Measurements from ENCODE around the gene RAP1GAP.

RAP1GAP gene

DNA sequence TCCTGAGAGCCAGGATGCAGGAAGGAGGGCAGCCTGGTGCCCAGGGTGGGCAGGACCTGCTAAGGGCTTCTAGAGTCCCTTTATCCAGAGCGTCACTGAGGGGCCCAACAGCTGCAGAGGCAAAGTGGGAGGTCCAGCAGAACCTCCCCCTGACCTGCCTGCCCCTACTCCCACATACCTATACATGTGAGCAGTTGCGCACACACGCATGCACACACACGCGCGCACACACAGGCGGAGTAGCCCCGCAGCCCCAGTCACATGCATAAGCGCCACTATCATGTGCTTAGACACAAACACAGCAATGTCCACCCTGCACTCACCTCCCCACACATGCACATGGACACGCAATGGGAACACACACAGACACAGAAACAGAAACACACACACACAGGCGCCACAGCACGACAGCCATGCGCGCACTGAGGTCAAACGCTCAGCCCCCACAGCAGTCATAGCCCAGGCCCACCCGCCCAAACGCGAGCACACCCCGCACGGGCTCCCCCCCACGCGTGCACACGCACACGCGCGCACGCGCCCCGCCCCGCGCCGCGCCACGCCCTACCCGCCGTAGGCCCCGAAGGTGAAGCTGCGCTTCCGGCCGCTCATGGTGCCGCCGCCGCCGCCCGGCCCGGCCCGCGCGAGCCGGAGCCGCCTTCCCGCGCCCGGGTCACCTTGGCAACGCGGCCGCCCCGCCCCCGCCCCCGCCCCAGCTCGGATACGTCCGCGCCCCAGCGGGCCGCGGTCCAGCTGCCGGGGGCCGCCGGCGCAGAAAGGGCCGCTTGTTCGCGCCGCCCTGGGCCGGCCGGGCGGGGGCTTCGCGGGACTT is 17.7 kb downstream of the RAP1GAP start:
- H3K4me2 ChIP-seq (ENCODE audit: low read depth, low read length): no peak overlapping the region

DNA sequence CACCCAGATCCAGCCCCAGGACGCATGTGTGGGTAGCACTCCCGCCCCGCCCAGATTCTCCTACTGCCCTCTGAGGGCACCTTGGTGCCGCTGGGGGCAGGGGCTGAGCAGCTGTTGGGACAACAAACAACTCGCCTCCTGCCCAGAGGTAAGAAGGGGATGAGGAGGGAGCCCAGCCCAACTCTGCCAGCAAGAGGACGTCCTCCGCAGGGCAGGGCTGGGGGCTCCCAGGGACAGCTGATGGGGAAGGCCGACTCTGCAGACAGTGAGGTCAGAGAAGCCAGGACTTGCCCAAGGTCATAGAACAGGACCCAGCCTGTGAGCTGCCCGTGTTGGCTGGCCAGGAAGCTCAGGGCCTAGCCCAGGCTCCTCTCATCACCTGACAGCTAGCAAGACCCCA is 18.8 kb downstream of the RAP1GAP start:
- Histone ChIP-seq H4K20me1 (ENCODE audit: insufficient read depth, low read length) (no peaks in the 10 kb centered on the region), H3K9ac (ENCODE audit: low read length) (no peak overlapping the region), H3K79me2 (ENCODE audit: low read length) (no peaks in the 10 kb centered on the region), H3F3A (ENCODE audit: insufficient read depth, low read length) (no peaks in the 10 kb centered on the region), H3K27me3 (replicated peaks; ENCODE audit: insufficient read depth, low read length) (peaks cover 46% of the 10 kb centered on the region), H2AFZ (ENCODE audit: low read length) (no peak overlapping the region), H3K36me3 (replicated peaks; ENCODE audit: insufficient read depth, low read length) (no peaks in the 10 kb centered on the region), H3K9me2 (replicated peaks; ENCODE audit: insufficient read depth, low read length) (no peaks in the 10 kb centered on the region), H3K27ac (ENCODE audit: low read length) (no peak overlapping the region), H3K9me3 (replicated peaks; ENCODE audit: insufficient read depth, low read length) (no peaks in the 10 kb centered on the region), H3K4me1 (ENCODE audit: low read length) (no peaks in the 10 kb centered on the region), H3K4me3 (ENCODE audit: low read length) (no peak overlapping the region), H3K4me2 (ENCODE audit: low read depth, low read length) (no peak overlapping the region)
- TF ChIP-seq EZH2phosphoT487 (IDR thresholded peaks at IDR 0.05; ENCODE audit: low read length): no peak
- TF ChIP-seq, protein P1, sequence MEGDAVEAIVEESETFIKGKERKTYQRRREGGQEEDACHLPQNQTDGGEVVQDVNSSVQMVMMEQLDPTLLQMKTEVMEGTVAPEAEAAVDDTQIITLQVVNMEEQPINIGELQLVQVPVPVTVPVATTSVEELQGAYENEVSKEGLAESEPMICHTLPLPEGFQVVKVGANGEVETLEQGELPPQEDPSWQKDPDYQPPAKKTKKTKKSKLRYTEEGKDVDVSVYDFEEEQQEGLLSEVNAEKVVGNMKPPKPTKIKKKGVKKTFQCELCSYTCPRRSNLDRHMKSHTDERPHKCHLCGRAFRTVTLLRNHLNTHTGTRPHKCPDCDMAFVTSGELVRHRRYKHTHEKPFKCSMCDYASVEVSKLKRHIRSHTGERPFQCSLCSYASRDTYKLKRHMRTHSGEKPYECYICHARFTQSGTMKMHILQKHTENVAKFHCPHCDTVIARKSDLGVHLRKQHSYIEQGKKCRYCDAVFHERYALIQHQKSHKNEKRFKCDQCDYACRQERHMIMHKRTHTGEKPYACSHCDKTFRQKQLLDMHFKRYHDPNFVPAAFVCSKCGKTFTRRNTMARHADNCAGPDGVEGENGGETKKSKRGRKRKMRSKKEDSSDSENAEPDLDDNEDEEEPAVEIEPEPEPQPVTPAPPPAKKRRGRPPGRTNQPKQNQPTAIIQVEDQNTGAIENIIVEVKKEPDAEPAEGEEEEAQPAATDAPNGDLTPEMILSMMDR (IDR thresholded peaks at IDR 0.05; ENCODE audit: low read length): no peak
- TF ChIP-seq EZH2 (optimal IDR thresholded peaks at IDR 0.05; ENCODE audit: low read depth, low read length): no peak
- no peak for DNase-seq

More for the DNA sequence above, 17.7 kb downstream of the RAP1GAP start:
- Histone ChIP-seq H3K9me3 (replicated peaks; ENCODE audit: insufficient read depth, low read length) (no peaks in the 10 kb centered on the region), H4K20me1 (ENCODE audit: insufficient read depth, low read length) (no peaks in the 10 kb centered on the region), H2AFZ (ENCODE audit: low read length) (no peak overlapping the region), H3K4me1 (ENCODE audit: low read length) (no peaks in the 10 kb centered on the region), H3K9me2 (replicated peaks; ENCODE audit: insufficient read depth, low read length) (no peaks in the 10 kb centered on the region), H3K27ac (ENCODE audit: low read length) (no peak overlapping the region), H3K79me2 (ENCODE audit: low read length) (no peaks in the 10 kb centered on the region), H3K4me3 (ENCODE audit: low read length) (no peak overlapping the region), H3F3A (ENCODE audit: insufficient read depth, low read length) (no peaks in the 10 kb centered on the region), H3K36me3 (replicated peaks; ENCODE audit: insufficient read depth, low read length) (no peaks in the 10 kb centered on the region), H3K27me3 (replicated peaks; ENCODE audit: insufficient read depth, low read length) (peaks cover 51% of the 10 kb centered on the region), H3K9ac (ENCODE audit: low read length) (no peak overlapping the region)
- no peak for DNase-seq
- TF ChIP-seq, protein P1 (IDR thresholded peaks at IDR 0.05; ENCODE audit: low read length): no peak
- TF ChIP-seq EZH2phosphoT487 (IDR thresholded peaks at IDR 0.05; ENCODE audit: low read length): no peak
- no peak for TF ChIP-seq EZH2 (optimal IDR thresholded peaks at IDR 0.05; ENCODE audit: low read depth, low read length)

DNA sequence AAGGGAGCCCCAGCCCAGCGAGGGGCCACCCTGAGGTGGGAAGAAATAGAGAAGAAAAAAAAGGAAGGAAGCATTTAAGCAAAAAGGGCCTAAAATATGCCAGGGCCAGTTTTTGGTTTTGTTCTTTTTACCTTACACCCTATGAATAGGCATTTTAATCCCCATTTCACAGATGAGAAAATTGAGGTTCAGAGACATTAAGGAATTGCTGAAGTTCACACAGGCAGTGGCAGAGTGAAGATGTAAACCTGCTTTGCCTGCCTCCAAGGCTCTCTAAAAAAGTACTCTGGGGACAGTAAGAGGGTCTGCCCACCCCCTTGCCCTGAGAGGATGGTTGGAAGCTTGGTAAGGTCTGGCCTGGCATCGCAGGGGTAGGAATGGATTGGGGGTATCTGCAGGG is 19.8 kb downstream of the RAP1GAP start:
- Histone ChIP-seq H4K20me1 (ENCODE audit: insufficient read depth, low read length) (no peaks in the 10 kb centered on the region), H3K4me2 (ENCODE audit: low read depth, low read length) (no peak overlapping the region), H3K27ac (ENCODE audit: low read length) (no peak overlapping the region), H3K9me3 (replicated peaks; ENCODE audit: insufficient read depth, low read length) (no peaks in the 10 kb centered on the region), H3K4me1 (ENCODE audit: low read length) (no peaks in the 10 kb centered on the region), H3K9me2 (replicated peaks; ENCODE audit: insufficient read depth, low read length) (no peaks in the 10 kb centered on the region), H3F3A (ENCODE audit: insufficient read depth, low read length) (no peaks in the 10 kb centered on the region), H3K36me3 (replicated peaks; ENCODE audit: insufficient read depth, low read length) (no peaks in the 10 kb centered on the region), H3K79me2 (ENCODE audit: low read length) (no peaks in the 10 kb centered on the region), H3K27me3 (replicated peaks; ENCODE audit: insufficient read depth, low read length) (peaks cover 42% of the 10 kb centered on the region), H3K9ac (ENCODE audit: low read length) (no peak overlapping the region), H3K4me3 (ENCODE audit: low read length) (no peak overlapping the region), H2AFZ (ENCODE audit: low read length) (no peak overlapping the region)
- TF ChIP-seq EZH2phosphoT487 (IDR thresholded peaks at IDR 0.05; ENCODE audit: low read length) (no peak), EZH2 (optimal IDR thresholded peaks at IDR 0.05; ENCODE audit: low read depth, low read length) (no peak)
- TF ChIP-seq, protein P1 (IDR thresholded peaks at IDR 0.05; ENCODE audit: low read length): no peak
- DNase-seq: no peak

All from MM.1S (cell line).